ENCODE data around the gene RXRA. TPM values are rescaled to one million over a fixed set of nuclear protein-coding genes. Genes with fewer than 3 reads are reported as not detected.

Gene RXRA
- total RNA-seq, 1 donor, result 11.2 TPM

DNA sequence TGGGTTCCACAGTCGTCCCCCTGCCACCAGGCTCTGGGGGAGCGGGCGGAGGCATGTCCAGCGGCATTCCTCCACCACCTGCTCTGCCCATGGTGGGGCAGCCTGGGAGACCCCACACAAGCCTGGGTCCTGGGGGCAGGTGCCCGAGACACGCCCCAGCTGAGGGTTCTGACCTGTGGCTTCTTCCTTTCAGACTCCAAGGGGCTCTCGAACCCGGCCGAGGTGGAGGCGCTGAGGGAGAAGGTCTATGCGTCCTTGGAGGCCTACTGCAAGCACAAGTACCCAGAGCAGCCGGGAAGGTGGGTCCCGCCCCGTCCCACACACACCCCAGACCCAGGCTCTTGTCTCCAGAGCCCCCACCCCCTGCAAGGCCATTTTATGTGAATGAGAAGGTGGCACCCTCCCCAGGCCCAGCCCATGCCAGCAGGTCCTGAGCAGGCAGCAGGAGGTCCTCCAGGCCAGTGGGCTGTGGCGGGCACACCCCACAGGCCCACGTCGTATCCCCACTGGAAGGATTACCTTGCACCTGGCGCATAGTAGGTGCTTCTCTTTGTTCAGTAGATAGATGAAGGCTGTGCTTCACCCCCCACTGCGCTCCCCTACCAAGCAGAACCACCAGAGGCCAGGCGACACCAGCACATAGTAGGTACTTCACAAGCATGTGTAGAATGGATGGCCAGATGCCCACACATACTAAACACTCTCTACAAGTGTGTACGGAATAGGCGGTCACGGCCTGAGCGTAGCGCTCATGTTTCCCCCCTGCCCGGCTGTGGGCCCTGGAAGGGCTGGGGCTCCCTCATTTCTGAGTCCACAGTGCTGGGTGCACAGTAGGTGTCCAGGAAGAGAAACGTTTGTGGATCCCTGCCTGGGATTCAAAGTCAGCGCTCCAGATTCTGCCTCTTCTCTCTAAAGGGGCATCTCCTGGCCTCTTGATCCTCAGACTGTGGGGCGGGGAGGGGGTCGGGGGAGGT lies 107.9 kb downstream of the RXRA start:
- Histone ChIP-seq H3K4me1 (ENCODE audit: insufficient read depth, low read length) (peaks cover under 1% of the 10 kb centered on the region), H3K4me3 (ENCODE audit: low read length) (no peak overlapping the region), H3K9me3 (ENCODE audit: low read depth, low read length) (no peaks in the 10 kb centered on the region), H3K27me3 (ENCODE audit: insufficient read depth, low read length) (no peaks in the 10 kb centered on the region)

DNA sequence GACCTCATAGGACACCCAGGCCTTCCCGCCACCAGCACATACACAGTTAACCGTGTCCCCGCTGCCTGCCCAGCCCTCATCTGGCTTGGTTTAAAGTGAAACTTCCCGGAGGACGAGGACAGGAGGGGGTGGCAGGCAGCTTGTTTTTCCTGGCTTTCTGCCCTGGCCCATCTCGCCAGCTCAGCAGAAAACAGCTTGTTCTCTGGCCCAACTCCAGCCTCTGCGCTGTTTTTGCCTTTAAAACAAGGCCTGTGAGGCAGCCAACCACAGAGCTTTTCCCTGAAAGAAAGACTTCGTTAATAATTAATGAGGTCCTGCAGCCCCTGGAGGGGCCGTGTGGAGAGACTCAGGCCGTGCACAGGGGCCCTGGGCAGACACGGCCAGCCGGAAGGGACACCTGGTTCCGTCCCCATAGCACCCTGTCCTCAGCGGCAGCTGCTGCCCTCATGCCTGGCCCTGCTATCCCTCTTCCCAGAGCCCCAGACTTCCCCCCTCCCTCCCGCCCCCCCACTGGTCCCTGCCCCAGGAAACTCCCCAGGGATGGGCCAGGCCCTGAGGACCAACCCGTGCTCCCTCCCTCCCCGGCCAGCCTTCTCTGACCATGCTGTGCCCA lies 108.7 kb downstream of the RXRA start:
- H3K4me3 ChIP-seq (ENCODE audit: low read length), result no peak overlapping the region
- H3K4me1 ChIP-seq (ENCODE audit: insufficient read depth, low read length), result peaks cover 9% of the 10 kb centered on the region
- H3K27me3 ChIP-seq (ENCODE audit: insufficient read depth, low read length), result no peaks in the 10 kb centered on the region
- H3K9me3 ChIP-seq (ENCODE audit: low read depth, low read length), result no peaks in the 10 kb centered on the region

DNA sequence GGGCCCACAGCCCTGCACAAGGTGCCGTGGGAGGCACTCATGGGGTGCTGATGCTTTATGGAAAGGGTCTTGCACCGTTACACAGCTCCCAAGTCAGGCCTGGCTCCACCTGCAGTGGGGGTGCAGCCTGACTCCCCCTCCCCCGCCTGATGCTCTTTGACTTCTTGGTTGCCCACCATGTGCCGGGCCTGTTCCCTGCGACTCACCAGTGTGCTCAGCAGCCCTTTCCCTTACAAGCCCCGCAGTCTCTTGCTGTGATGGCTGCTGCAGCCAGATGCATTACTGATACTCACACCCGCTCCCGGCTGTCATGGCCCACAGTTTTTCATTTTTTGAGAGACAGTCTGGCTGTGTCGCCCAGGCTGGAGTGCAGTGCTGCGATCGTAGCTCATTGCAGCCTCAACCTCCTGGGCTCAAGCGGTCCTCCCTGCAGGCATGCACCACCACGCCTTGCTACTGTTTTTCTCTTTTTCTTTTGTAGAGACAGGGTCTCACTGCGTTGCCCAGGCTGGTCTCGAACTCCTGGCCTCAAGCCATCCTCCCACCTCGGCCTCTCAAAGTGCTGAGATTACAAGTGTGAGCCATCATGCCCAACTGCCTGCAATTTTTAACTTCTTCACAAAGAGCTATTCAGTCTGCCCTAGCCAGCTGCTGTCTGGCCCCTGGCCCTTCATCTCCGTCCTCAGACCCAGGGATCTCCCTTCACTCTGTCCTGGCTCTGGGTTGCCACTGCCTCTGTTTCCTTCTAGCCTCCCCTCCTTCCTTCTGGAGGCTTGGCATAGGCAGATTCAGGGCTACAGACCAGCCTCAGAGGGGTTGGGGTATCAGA lies 109.5 kb downstream of the RXRA start:
- Histone ChIP-seq H3K27me3 (ENCODE audit: insufficient read depth, low read length) (no peaks in the 10 kb centered on the region), H3K4me1 (ENCODE audit: insufficient read depth, low read length) (peaks cover 16% of the 10 kb centered on the region), H3K9me3 (ENCODE audit: low read depth, low read length) (no peaks in the 10 kb centered on the region), H3K4me3 (ENCODE audit: low read length) (no peak overlapping the region)

DNA sequence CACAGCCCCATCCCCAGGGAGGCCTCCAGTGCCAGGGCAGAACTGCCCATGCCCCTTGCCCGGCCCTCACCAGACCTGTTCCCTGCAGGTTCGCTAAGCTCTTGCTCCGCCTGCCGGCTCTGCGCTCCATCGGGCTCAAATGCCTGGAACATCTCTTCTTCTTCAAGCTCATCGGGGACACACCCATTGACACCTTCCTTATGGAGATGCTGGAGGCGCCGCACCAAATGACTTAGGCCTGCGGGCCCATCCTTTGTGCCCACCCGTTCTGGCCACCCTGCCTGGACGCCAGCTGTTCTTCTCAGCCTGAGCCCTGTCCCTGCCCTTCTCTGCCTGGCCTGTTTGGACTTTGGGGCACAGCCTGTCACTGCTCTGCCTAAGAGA lies 110.1 kb downstream of the RXRA start:
- Histone ChIP-seq H3K4me3 (ENCODE audit: low read length) (no peak overlapping the region), H3K9me3 (ENCODE audit: low read depth, low read length) (no peaks in the 10 kb centered on the region), H3K4me1 (ENCODE audit: insufficient read depth, low read length) (peaks cover 19% of the 10 kb centered on the region), H3K27me3 (ENCODE audit: insufficient read depth, low read length) (no peaks in the 10 kb centered on the region)

GRCh38 chr9:134436911-134437310 lies 110.7 kb downstream of the RXRA start:
- Histone ChIP-seq H3K9me3 (ENCODE audit: low read depth, low read length) (no peaks in the 10 kb centered on the region), H3K4me1 (ENCODE audit: insufficient read depth, low read length) (peaks cover 25% of the 10 kb centered on the region), H3K27me3 (ENCODE audit: insufficient read depth, low read length) (no peaks in the 10 kb centered on the region), H3K4me3 (ENCODE audit: low read length) (no peak overlapping the region)

DNA sequence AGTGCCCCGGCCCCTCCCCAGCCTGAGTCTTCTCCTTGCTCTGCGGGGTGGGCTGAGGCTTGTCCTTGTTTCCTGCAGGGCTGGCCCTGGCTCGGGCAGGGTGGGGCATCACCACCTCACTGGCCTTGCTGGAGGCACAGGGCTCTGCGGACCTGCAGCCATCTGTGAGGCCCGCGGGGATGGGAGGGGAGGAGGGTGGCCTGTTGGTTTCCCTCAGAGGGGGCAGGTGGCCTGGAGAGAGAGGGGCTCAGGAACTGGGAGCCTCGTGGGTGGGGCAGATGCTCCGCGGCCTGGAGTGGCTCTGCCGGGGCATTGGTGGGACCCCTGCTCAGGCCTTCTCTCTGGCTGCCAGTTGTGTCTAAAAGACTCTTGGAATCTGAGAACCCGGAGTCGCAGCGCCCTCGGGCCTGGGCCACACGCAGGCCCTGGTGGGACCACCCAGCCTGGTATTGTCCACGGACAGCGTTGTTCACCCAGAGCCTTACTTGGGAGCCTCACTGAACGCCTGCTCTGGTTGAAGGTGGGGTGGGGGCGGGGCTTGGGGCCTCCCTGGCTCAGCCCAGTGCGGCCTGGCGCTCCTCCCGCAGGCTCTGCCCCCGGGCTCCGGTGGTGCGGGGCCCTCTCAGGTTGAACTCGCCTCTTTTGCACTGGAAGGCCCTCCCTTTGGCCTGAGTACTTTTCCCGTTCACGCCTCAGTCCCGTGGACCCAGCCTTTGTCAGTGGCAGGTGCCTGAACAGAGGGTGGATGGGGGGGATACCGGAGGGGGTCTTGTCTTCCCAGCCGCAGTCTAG lies 111.3 kb downstream of the RXRA start:
- Histone ChIP-seq H3K4me1 (ENCODE audit: insufficient read depth, low read length) (peaks cover 31% of the 10 kb centered on the region), H3K9me3 (ENCODE audit: low read depth, low read length) (no peaks in the 10 kb centered on the region), H3K4me3 (ENCODE audit: low read length) (no peak overlapping the region), H3K27me3 (ENCODE audit: insufficient read depth, low read length) (no peaks in the 10 kb centered on the region)

GRCh38 chr9:134438195-134438788 lies 112.0 kb downstream of the RXRA start:
- Histone ChIP-seq H3K27me3 (ENCODE audit: insufficient read depth, low read length) (no peaks in the 10 kb centered on the region), H3K4me1 (ENCODE audit: insufficient read depth, low read length) (peaks cover 38% of the 10 kb centered on the region), H3K9me3 (ENCODE audit: low read depth, low read length) (no peaks in the 10 kb centered on the region), H3K4me3 (ENCODE audit: low read length) (no peak overlapping the region)

DNA sequence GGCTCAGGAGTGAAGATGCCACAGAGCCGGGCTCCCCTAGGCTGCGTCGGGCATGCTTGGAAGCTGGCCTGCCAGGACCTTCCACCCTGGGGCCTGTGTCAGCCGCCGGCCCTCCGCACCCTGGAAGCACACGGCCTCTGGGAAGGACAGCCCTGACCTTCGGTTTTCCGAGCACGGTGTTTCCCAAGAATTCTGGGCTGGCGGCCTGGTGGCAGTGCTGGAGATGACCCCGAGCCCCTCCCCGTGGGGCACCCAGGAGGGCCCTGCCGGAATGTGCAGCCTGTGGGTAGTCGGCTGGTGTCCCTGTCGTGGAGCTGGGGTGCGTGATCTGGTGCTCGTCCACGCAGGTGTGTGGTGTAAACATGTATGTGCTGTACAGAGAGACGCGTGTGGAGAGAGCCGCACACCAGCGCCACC lies 113.1 kb downstream of the RXRA start:
- no peaks in the 10 kb centered on the region for H3K27me3 ChIP-seq (ENCODE audit: insufficient read depth, low read length)
- H3K9me3 ChIP-seq (ENCODE audit: low read depth, low read length), result no peaks in the 10 kb centered on the region
- H3K4me1 ChIP-seq (ENCODE audit: insufficient read depth, low read length), result peaks cover 47% of the 10 kb centered on the region
- no peak overlapping the region for H3K4me3 ChIP-seq (ENCODE audit: low read length)

- H3K9me3 ChIP-seq (ENCODE audit: low read depth, low read length), result no peaks in the 10 kb centered on the region
- H3K4me1 ChIP-seq (ENCODE audit: insufficient read depth, low read length), result peaks cover 47% of the 10 kb centered on the region
- H3K4me3 ChIP-seq (ENCODE audit: low read length), result no peak overlapping the region
- no peaks in the 10 kb centered on the region for H3K27me3 ChIP-seq (ENCODE audit: insufficient read depth, low read length)
Measured at GRCh38 chr9:134440636-134441226, 114.5 kb downstream of the RXRA start.

DNA sequence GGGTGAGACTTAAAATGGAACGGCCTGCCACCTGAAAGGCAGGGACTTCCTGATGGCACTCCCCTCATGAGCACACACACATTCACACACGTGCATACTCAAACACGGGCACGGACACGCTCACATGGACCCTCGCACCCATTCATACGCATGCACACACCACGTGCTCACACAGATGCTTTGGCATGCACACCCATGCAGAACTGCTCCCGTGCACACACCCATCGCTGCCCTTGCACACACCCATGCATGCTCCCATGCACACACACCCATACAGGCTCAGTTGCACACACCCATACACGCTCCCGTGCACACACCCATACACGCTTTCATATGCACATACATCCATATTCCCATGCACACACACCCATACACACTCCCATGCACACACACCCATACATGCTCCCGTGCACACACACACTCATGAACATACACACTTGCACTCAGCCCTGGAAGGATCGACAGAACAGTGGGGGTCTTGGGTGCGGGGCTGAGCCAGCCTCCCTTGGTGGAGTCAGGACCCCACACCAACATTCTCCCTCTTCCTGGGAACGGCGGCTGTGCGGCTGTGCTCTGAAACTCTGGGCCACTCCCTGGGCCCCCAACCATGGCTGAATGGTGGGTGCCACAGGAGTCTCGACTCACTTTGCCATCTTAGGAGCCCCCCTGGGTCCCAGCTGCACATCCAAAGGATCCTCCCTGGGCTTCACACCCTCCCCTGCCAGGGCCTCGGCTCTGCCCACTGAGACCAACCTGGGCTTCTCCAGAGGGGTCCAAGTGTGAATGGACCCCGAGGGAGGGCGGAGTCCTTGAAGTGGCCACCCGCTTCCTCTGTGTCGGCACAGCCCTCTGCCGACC lies 115.2 kb downstream of the RXRA start:
- no peaks in the 10 kb centered on the region for H3K27me3 ChIP-seq (ENCODE audit: insufficient read depth, low read length)
- H3K4me3 ChIP-seq (ENCODE audit: low read length), result no peak overlapping the region
- H3K9me3 ChIP-seq (ENCODE audit: low read depth, low read length), result no peaks in the 10 kb centered on the region
- H3K4me1 ChIP-seq (ENCODE audit: insufficient read depth, low read length), result peaks cover 47% of the 10 kb centered on the region

GRCh38 chr9:134442085-134442474 lies 115.8 kb downstream of the RXRA start:
- no peak overlapping the region for H3K4me3 ChIP-seq (ENCODE audit: low read length)
- peaks cover 47% of the 10 kb centered on the region for H3K4me1 ChIP-seq (ENCODE audit: insufficient read depth, low read length)
- no peaks in the 10 kb centered on the region for H3K9me3 ChIP-seq (ENCODE audit: low read depth, low read length)
- H3K27me3 ChIP-seq (ENCODE audit: insufficient read depth, low read length), result no peaks in the 10 kb centered on the region

DNA sequence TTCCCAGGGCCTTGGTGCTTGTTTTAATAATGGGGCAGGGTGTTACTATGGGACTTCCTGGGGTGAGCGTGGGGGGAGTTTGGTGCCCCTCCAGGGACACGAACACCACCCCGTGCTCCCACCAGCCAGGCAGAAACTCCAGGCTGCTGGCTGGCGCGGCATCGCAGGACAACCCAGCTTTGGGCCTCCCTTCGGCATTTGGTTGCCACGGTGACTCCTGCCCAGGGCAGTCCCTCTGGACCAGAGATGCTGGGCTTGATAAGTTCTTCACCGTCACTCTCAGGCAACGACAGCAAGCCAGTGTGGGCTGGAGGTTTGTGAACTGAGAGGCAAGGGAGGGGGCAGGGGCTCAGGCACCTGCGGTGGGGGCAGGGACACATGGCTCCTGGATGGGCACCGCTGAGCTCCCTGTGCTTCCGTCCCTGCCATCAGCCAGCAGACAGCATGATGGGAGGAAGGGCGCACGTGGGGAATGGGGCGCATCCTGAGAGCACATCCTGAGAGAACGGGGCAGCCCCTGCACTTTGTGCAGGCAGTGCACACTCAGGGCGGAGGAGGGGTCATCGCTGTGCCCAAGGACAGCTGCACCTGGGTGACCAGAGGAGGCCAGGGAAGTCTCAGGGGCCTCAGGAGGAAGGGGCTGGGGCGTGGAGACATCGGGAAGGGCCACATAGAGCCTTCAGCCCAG lies 116.4 kb downstream of the RXRA start:
- Histone ChIP-seq H3K4me1 (ENCODE audit: insufficient read depth, low read length) (peaks cover 47% of the 10 kb centered on the region), H3K4me3 (ENCODE audit: low read length) (no peak overlapping the region), H3K27me3 (ENCODE audit: insufficient read depth, low read length) (no peaks in the 10 kb centered on the region), H3K9me3 (ENCODE audit: low read depth, low read length) (no peaks in the 10 kb centered on the region)

Data from mononuclear cell (primary cell).